ENCODE measurements around the gene RPA3.

The RPA3 gene

GRCh38 chr7:7718492-7718891 lies at the start of gene RPA3:
RPA3 (minus strand) TSS chr7:7718607; CDS start chr7:7640418, 78,189 bp downstream.
- no peak for DNase-seq

- DNase-seq, result no peak
Observed at GRCh38 chr7:7766671-7767070, 48.3 kb upstream of the RPA3 start.

DNA sequence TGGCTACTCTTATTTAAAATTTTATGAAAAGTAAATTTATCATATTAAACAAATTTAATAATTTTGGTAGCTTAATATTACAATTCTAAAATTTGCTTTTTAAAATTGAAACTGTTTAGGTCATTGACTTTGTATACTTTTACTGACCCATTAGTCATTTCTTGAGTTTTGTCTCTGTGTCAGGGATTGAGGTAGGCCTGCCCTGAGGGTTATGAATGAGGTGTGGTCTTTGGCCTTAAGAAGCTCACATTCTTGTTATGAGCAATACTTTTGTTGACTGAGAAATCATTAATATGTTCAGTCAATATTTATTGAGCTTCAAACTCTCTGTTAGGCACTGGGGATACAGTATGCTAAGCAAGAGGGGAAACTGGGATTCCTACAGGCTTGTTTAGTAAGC lies 47.0 kb upstream of the RPA3 start:
- no peak for DNase-seq

GRCh38 chr7:7764520-7765396 lies 46.4 kb upstream of the RPA3 start:
- DNase-seq, result no peak

- peak; percentile 69 for DNase-seq
Observed at GRCh38 chr7:7761974-7762779, 43.8 kb upstream of the RPA3 start.

DNA sequence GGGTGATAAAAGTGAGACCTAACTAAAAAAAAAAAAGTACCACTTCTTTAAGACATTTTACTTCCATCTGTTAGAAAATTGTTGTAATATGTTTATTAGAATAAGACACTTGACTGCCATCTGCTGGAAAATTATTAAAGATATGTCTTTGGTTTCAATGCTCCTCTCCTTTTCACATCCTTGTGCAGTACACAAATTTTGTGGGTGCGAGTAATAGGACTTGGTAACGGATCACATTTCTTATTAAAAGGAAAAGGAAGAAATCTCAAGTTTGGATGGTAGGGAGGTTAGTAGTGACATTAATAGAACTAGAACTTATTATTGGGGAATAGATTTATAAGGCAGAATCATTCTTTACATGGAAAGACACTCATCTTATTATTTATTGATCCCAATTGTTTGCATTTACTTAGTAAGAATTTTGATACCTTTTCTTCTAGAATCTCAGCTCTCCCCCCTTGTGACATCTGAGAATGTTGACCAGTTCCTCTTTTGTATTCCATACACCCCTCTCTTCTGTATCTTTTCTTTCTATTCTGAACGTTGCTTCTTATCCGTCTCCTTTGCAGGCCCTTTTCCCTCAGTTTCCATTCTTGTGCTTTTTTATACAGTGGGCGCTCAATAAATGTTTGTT lies 43.0 kb upstream of the RPA3 start:
- peak; percentile 89 for DNase-seq

GRCh38 chr7:7757576-7757975 lies 39.2 kb upstream of the RPA3 start:
- DNase-seq, result no peak

- DNase-seq, result no peak
Observed at GRCh38 chr7:7756577-7756976, 38.2 kb upstream of the RPA3 start.

DNA sequence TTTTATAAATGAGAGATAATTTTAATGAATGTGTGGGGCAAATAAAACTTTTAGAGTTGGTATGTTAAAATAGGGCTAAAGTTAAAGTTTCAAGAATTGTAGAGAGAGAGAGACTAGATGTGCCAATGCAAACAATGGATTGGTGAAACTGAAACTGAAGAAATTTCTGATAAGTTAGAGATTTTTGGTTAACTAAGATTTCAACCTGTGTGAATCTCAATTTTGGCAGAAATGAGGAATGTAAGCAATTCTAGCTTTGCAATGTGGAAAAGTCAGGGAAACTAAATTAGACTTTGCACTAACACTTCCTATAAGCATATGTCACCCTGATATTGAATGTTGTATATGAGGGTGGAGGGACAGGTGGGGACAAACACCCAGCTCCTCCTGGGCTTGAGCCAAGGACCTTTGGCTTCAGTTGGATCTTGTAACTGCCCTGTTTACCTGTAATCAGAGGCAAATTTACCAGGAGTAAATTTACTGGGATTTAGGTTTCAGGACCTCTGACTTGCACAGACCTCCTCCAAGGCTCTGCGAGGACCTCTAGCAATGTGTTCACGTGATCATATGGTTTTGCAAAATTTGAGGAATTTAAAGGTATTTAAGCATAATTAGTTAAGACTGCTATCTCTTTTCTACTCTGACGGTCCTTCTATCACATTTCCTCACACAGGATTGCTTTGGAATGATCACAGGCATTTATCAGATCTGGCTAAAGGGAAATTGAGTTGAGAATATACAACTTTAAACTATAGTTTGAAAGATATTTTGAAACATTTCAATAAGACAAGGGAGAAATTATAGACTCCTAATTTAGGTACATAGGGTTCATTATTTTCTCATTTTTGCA lies 33.1 kb upstream of the RPA3 start:
- DNase-seq, result no peak

DNA sequence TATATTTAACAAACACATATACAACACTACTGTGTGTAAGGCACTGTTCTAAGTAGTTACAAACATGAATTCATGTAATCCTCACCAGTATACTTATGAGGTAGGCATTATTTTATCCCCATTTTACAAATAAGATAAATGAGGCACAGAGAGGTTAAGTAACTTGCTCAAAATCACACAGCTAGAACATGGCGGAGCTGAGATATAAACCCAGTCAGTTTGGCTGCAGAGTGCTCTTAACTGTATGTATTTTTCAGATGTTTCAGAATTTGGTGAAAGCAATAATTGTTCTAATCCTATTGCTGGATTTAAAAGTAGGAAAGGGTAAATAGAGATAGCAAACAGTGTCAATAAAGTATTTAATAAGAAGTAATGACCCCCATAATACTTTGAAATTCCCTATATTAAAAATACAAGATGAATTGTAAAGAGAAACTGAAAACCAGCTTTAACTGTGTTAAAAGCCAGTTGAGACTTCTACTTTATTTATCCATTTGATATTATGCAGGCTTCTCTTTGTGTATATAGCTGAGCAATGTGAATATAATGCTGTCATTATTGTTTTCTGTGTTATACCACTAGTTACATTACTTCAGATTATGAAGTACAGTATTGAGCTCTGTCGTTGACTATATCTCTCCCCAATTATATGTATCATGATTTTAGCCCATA lies 32.3 kb upstream of the RPA3 start:
- no peak for DNase-seq

DNA sequence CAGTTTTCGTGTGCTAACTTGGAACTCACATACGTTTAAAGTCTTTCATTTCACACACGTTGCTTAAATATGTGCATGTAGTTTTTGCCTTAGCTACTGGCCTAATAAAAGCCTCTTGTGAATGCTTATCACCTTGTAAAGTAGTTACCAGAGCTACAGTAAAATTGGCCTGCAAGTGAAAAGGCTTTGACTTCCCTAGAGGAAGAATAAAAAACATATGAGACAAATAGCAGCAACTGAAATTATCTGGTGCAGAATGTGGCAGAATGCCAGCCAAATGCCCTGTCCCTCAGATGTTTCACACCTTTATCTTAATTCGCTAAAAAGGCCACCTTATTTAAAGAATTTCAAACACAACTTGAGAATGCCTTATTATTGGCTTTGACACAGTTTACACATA lies 28.1 kb upstream of the RPA3 start:
- DNase-seq, result peak; percentile 68

- DNase-seq, result no peak
Observed at GRCh38 chr7:7745966-7746365, 27.6 kb upstream of the RPA3 start.

GRCh38 chr7:7745258-7745657 lies 26.9 kb upstream of the RPA3 start:
- no peak for DNase-seq

- no peak for DNase-seq
Observed at GRCh38 chr7:7742223-7742622, 23.8 kb upstream of the RPA3 start.

- no peak for DNase-seq
Observed at GRCh38 chr7:7740037-7740355, 21.6 kb upstream of the RPA3 start.

GRCh38 chr7:7739204-7740036 lies 21.0 kb upstream of the RPA3 start:
- no peak for DNase-seq

DNA sequence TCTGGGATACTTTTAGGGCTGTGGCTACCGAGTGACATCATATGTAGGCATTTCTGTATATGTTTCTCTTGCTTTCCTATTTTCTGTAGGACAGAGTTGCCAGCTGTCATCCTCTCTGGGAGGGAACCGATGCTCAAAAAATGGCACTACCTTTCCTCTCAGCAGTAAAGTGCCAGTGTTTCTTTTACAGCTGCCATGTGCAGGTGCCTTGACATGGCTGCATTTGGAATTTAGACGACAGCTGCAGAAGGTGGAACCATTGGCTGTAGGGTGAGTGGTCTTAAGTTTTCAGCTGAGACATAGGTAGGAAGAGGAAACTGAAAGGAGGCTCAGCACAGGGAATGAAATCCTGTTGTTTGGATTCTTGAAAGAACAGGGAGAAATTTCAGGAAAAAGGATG lies 20.2 kb upstream of the RPA3 start:
- DNase-seq, result no peak

DNA sequence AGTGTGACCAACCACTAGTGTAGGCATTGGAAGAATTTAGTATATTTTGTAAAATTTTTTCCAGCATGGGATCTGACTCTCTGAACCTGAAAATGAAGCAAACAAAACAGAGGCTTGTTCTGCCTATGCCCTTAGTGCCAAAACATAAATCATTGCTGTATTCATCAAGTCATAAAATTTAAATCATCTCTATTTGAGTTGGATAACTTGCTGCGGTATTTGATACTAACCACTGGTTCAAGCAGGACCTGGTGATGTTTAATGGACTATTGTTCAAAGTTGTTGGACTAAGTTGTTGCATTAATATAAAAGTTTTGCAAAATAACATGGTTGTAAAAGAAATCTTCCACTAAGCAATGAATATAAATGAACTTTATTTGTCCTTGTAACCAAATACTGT lies 19.8 kb upstream of the RPA3 start:
- no peak for DNase-seq

GRCh38 chr7:7737674-7738073 lies 19.3 kb upstream of the RPA3 start:
- DNase-seq, result no peak

DNA sequence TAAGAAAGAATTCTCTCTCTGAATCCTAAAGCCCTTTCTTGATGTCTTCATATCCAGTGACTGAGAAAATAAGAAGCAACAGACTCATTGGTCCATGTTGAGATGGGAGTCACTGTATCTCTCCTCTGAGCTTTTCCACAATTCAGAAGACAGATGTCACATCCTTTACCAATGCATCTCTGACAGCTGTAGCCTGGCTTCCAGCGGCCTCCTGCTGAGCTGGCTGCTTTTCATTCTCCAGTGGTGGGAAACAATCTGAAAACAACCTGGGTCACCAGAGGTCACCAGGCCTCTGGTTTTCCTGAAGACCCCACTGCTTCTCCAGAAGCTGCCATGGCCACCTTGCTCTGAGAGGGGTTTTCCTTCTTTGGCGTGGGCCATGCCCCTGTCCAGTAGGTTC lies 18.3 kb upstream of the RPA3 start:
- DNase-seq, result no peak

- DNase-seq, result no peak
Observed at GRCh38 chr7:7732621-7733281, 14.3 kb upstream of the RPA3 start.
